Stimulated activated CD4-positive, alpha-beta T cell treated with anti-CD3 and anti-CD28 coated beads, TNF-alpha, amount 100 ng/mL, for 24 hours (primary cell): ENCODE results near the gene GPAT2.
"Not testable (repeated sequence)": the region's sequence is repeated elsewhere in the genome, so short reads cannot be mapped to it uniquely, and the experiment has no call there.

Source experiments
- DNase-seq, 3 experiments: peaks; one replicate each; pipeline ENCODE4 v3.0.0-alpha.2; 2020; ENCODE audit warnings: low read depth in 3 of 3

The GPAT2 gene

GRCh38 chr2:96022701-96023447 is 11.8 kb downstream of the GPAT2 start:
- DNase-seq: peak; percentile 42 to 68 (median 45)

DNA sequence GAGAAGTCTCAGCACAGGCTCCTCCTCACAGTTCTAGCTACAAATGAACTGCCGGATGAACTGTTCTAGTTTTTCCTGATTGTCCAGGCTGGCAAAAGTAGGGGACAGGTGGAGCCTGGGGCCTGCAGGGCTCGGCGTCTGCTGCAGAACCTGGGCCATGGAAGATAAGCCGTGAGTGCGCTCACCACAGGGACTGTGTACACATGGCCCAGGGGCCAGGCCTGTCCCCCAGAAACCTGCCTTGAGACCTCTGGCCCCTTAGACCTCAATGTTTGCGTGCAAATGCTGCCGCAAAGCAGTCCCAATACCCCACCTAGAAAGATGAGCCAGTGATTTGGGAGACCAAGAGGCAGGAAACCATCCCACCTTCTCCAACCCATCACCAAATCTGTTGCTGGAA is 12.6 kb downstream of the GPAT2 start:
- DNase-seq: not testable (repeated sequence)

- not testable (repeated sequence) for DNase-seq
Observed at GRCh38 chr2:96021142-96021541, 13.6 kb downstream of the GPAT2 start.

GRCh38 chr2:96019909-96020590 is 14.7 kb downstream of the GPAT2 start:
- not testable (repeated sequence) for DNase-seq

- not testable (repeated sequence) for DNase-seq
Observed at GRCh38 chr2:96016321-96016720, 18.4 kb downstream of the GPAT2 start.

- not testable (repeated sequence) for DNase-seq
Observed at GRCh38 chr2:96012792-96013264, 21.9 kb downstream of the GPAT2 start.

DNA sequence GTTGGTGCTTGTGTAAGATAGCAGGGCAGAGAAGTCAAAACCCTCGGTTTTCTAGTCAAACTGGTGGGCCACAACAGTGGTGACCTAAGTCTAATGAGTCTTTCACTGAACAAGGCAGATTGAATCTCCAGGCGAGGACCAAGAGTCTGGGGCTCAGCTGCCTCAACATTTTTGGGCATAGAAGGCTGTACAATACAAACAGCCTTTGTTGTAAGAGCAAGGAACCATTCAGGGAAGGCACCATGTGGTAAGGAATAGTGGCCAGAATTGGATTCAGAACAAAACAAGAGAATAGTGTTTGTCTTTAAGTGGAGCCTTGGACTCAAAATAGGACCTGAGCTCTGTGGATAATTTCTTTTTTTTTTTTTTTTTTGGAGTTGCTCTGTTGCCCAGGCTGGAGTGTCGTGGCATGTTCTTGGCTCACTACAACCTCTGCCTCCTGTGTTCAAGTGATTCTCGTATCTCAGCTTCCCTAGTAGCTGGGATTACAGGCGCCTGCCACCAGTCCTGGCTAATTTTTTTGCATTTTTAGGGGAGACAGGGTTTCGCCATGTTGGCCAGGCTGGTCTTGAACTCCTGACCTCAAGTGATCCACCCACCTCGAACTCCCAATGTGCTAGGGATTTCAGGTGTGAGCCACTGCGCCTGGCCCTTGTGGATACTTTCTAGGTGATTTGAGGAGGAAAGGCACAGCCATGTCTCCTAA is 22.5 kb downstream of the GPAT2 start:
- DNase-seq: not testable (repeated sequence)

- DNase-seq: peak in 1 of 3 experiments; percentile 25
Observed at GRCh38 chr2:96011129-96011455, 23.6 kb downstream of the GPAT2 start.

DNA sequence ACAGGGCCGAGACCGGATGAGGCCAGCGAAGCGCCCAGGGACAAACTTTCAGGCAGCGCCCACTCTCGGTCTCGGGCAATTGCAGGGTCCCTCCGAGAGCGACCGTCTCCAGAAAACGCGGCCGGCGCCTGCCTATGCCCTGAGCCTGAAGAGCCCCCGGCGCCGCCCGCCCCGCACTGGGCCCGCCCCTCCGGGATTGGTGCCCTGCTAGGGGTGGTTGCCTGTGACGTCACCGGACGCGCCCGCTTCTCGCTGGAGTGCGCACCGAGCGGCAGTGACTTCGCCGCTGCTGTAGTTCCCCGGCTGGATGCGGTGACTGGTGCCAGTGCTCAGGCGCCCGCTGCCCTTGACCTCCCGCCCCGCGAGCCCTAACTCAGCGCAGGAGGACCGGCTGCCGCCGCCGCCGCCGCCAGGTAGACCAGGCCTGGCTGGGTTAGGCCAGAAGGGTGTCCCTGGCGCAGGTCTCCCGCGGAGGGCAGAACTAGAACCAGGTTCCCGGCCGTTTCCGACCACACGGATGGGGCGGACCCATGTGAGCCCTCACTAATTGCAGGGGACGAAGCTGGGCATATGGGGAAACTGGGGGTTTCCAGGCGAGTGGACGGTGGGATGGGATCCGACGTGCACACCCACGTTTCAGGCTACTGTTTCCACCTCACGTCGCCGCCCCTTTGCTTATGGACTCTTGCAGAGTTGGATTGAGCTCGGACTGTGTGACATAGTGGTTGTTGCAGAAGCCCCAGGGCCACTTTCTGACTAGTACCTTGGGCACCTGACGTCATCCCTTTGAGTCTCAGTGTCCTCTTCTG is 24.2 kb downstream of the GPAT2 start:
- peak; percentile 90 to 98 (median 94) for DNase-seq

GRCh38 chr2:96009833-96010232 is 24.9 kb downstream of the GPAT2 start:
- not testable (repeated sequence) for DNase-seq

DNA sequence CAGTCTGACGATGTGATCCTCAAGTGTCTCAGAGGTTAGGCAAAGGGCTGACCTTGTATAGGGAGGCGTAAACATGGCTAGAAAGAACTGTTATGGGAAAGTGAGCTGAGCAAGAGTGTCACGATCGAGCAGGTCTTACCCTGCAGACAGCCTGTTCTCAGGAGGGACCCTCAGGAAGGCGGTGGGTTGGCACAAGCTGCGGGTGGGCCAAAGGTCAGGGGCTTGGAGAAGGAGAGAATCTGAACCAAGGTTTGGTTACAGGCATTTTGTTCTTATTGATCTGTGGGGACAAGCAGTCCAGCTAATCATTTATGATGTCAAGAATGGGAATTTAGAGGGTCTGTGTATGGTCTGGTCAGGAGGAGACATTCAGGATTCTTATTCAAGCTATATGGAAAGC is 26.7 kb downstream of the GPAT2 start:
- DNase-seq: not testable (repeated sequence)

DNA sequence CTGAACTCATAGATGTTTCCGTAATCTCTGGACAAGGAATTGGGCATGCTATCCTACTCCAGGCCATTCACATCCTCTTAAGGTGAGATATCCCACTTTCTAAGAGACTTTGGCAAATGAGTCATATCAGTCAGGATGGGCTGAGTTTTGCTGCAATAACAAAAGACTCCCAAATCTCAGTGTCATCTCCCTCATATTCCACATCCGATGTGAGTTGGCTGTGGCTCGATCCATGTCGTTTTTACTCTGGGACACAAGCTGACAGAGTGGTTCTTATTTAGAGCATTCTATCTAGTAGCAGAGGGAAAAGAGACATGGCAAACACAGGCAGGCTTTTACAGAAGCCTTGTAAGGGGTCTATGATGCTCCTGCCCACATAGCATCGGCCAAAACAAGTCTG is 28.5 kb downstream of the GPAT2 start:
- DNase-seq: not testable (repeated sequence)

- peak in 2 of 3 experiments; percentile 17 to 34 for DNase-seq
Observed at GRCh38 chr2:95992520-95993272, 42.0 kb downstream of the GPAT2 start.

DNA sequence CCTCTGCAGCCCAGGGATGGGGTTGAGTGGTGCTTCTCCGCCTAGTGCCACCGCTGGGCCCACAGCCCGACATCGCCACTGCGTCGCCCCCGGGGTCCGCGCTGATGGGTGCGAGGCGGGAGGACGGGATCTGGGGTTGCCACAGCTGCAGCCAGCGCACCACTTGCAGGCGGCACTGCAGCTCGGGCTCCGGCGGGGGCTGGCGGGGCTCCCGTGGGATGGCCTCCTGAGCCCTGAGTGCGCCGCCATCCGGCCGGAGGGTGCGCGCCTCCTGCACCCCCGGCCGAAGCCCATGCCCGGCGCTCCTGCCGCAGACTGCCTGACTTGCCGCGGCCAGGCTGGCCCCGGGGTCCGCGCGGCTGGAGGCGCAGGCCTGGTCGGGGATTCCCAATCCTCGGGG is 42.6 kb downstream of the GPAT2 start:
- peak in 2 of 3 experiments; percentile 11 to 37 for DNase-seq

GRCh38 chr2:95991351-95992094 is 43.2 kb downstream of the GPAT2 start, which contains the start of gene ANKRD36C:
Gene ANKRD36C, minus strand, starts transcription at chr2:95991824. Its CDS starts 116 bp downstream, at chr2:95991708.
- DNase-seq: peak in 1 of 3 experiments; percentile 29

DNA sequence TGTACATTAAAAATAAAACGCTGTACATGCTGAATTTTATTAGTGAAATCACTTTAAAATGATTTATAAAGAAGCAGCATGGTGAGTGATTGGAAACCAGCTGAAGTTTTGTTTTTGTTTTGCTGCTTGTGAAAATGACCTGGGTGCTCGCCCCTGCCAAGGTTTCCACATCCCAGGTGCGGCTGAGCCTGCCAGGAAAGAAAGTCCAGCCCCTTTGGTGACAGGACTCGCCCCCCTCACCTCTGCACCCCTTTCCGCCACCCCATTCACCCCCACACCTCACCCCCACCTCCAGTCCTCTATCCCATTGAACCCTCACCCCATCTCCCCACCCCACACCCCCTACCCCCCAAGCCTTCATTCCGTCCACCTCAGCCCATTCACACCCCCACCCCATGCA is 43.8 kb downstream of the GPAT2 start:
- DNase-seq: not testable (repeated sequence)
